ENCODE measurements around the gene TMTC4.

TMTC4 gene

DNA sequence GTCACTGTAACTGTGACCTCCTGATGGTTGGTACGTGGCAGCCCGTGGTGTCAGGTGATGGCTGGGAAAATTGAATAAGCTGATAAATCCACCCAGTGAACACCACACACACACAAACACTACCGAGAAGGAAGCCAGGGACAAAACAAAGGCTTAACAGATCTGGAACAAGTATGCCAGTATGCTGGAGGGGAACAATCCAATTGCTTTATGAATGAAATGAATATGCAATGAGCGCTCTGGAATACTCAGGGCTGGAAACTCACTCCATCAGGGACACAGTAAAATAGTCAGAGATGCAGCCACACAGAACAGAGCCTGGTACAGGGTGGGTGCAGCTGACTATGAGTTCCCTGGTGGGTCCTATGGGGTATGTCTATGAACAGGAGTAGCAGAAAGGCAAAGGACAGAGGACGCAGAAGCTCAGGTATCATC is 16.7 kb downstream of the TMTC4 start:
- no peak for TF ChIP-seq CTCF (IDR thresholded peaks at IDR 0.05; ENCODE audit: low read depth, low read length)
- H3K4me3 ChIP-seq (ENCODE audit: low read depth, low read length): no peak overlapping the region

DNA sequence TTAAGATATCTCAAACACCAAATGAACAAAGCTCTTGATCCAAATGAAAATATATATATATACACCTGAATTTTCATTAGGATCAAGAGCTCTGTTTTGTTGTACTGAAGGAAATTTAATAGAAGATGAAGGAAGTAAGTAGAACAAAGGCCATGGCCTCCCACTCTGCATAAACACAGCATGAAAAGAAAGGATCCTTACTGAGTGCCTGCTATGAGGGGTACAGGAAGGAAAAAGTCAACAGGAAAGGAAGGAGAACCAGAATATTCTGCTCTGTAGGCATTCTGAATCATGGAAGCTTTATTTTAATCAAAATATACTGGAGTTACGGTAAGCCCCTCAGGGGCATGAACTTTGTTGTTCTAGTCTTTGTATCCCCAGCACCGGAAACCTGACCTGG is 22.1 kb downstream of the TMTC4 start:
- no peak for TF ChIP-seq CTCF (IDR thresholded peaks at IDR 0.05; ENCODE audit: low read depth, low read length)

DNA sequence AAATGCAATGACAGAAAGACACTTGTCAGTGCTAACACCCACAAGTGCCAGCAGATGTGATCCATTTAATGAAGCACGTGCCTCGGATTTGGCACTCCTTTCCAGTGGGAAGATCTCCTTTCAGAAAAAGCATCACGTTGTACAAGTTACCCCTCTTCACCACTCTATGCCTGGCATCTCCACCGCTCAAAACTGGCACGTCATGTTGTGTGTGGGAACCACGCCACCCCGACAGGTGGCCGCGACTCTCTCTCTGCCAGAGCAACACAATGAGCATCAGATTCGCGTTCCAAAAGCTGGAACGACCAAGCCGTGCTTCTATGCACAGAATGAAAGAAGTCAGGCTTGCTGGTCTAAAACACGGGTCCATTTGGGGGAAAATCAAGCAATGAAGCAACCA is 24.3 kb downstream of the TMTC4 start:
- H3K4me3 ChIP-seq (ENCODE audit: low read depth, low read length): no peak overlapping the region
- TF ChIP-seq CTCF (IDR thresholded peaks at IDR 0.05; ENCODE audit: low read depth, low read length): no peak

More for the DNA sequence above, 22.1 kb downstream of the TMTC4 start:
- H3K4me3 ChIP-seq (ENCODE audit: low read depth, low read length): no peak overlapping the region

DNA sequence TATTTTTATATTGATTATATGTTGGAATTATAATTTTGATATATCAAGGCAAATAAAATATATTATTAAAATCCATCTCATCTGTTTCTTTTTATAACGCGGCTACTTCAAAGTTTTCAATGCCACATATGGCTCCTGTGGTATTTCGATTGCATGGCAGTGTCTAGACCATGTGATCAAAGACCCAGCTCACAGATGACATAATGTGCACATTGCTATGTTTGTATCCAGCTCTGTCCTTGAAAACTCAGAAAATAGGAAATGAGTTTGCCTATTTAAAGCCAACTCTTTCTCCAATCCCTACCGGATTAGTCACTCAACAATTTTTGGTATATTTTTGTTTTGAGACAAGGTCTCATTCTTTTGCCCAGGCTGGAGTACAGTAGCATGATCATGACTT is 26.2 kb downstream of the TMTC4 start:
- no peak for TF ChIP-seq CTCF (IDR thresholded peaks at IDR 0.05; ENCODE audit: low read depth, low read length)

DNA sequence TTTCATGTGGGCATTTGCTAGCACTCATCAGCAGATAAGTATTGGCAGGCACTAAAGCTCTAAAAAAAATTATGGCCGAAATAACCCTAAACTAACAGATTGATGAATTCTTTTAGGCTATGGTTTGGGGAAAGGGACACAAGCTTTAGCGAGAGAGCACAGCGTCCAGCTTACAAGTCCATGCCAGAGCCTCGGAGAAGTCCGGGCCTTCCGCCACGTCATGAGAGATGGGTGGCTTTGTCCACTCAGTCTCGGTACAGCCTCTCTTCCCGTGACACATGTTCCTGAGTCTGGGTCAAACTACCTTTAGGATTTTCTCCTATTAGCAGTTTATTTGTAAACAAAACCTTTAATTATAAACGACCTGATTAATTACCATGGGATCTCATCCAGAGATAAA is 27.7 kb downstream of the TMTC4 start:
- H3K4me3 ChIP-seq (ENCODE audit: low read depth, low read length): no peak overlapping the region
- no peak for TF ChIP-seq CTCF (IDR thresholded peaks at IDR 0.05; ENCODE audit: low read depth, low read length)

More for the DNA sequence above, 26.2 kb downstream of the TMTC4 start:
- H3K4me3 ChIP-seq (ENCODE audit: low read depth, low read length): no peak overlapping the region

GRCh38 chr13:100646030-100646673 is 28.4 kb downstream of the TMTC4 start:
- peak; percentile 48 for TF ChIP-seq CTCF (IDR thresholded peaks at IDR 0.05; ENCODE audit: low read depth, low read length)

DNA sequence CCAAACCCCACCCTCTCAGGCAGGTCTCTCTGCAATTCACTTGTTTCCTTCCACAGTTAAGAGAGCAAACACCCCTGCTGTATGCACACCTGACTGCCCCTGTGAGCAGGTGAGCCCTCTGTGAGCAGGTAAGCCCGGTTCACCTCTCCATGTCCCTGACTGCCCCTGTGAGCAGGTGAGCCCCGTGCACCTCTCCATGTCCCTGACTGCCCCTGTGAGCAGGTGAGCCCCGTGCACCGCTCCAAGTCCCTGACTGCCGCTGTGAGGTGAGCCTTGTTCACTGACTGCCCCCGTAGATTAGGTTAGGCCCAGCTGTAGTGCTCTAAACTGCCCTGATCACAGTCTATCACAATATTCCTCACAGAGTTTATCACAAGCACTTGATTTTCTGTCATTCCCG is 29.2 kb downstream of the TMTC4 start:
- TF ChIP-seq CTCF (IDR thresholded peaks at IDR 0.05; ENCODE audit: low read depth, low read length): no peak
- H3K4me3 ChIP-seq (ENCODE audit: low read depth, low read length): no peak overlapping the region

More at GRCh38 chr13:100646030-100646673, 28.4 kb downstream of the TMTC4 start:
- H3K4me3 ChIP-seq (ENCODE audit: low read depth, low read length): no peak overlapping the region

All from WI38 (cell line).